VCaP (cell line): ENCODE data around the gene HOXB13.

Experiments used
- H3K27ac ChIP-seq: fragments of 450-650 bp; 2 replicates; pipeline ENCODE4 v1.5.1; 2017
- CTCF ChIP-seq: fragments of 450-650 bp; conservative IDR thresholded peaks from 2 replicates; pipeline ENCODE4 v1.5.1; 2017; ENCODE audit warnings: mild to moderate bottlenecking, moderate library complexity

HOXB13 gene

DNA sequence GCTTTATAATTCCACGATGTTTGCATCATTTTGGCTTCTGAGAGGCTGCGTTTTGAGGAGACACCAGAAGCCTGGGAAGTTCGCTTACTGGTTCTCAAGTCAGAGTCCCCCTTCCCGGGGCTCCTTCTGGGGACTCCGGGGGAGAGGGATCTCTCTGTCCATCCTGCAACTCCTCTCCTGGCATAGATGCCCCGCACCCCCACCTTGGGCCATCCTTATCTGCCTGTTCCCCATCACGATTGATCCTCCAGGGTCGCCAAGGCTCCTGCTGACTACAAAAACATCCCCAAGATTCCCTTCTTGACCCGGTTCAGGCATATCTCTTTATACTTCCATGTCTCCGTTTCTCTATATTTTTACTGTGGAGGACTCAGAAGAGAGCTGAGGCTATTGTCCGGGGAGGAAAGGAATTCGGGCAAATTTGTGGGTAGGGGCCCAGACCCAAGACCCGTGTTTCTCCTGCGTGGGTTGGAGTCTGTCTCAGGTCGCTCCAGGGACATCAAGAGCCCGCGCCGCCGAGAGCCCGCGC lies 18.4 kb upstream of the HOXB13 start:
- peak overlapping the region; percentile 100 for H3K27ac ChIP-seq

DNA sequence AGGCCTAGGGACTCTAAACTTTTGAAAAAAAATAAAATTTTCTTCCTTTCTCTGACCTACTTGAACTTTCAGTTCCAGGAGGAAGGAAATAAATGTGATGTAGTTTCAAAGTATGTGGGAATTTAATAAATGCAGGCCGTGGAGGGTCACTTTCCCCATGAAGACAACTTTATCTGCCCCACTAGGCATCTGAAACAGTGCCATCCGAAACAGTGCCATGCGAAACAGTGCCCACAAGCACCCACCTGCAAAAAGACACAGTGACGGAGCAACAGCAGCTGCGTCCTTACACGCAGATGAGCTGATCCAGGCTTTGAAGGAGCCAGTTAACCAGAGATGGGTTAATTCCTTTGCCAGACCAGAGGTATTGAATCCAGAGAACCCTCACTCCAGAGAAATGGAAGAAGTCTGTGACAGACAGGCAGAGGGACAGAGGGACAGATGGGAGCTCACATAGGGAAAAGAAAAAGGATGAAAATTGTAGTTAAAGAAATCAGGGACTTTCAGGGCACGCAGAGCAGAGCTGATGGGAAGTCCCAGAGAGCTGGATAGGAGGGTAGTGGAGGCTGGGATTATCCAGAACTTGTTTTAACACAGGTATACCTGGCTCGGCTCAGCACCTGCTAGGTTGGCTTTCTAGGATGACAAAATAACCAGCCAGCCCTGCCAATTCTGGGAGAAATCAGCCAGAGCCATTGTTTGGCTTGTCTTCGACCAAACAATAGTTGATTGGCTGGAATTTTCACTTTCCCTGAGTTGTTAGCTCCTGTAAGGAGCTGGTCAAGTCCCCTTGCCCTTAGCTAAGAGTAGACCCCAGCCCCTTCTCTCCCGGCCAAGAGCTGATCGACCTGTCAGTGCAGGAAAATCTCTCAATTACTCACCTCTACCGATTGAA lies 17.1 kb upstream of the HOXB13 start:
- TF ChIP-seq CTCF = no peak
- peak overlapping the region; percentile 100 for H3K27ac ChIP-seq

More for the DNA sequence above, 18.4 kb upstream of the HOXB13 start:
- no peak for TF ChIP-seq CTCF

DNA sequence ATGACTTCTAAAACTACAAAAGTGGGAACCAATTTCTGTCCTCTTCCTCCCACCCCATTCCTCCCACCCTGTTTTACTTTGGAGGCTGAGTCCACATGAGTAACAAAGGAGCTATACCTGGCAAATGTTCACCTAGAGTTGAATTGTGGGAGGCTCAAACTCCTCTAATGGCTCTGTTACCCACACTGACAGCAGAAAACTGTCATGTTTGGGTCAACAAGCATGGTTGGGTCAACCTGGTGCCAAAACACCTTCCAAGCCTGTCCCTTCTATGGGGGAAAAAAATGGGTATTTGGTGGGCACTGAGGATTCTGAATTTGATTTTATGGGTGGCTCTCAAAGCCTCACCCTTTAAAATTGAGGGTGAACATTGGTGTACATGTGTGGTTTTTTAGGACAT lies 12.0 kb upstream of the HOXB13 start:
- H3K27ac ChIP-seq = no peak overlapping the region
- TF ChIP-seq CTCF = no peak

GRCh38 chr17:48738803-48739526 lies 10.4 kb upstream of the HOXB13 start:
- no peak for TF ChIP-seq CTCF
- H3K27ac ChIP-seq = no peak overlapping the region

GRCh38 chr17:48738424-48738802 lies 9.9 kb upstream of the HOXB13 start:
- TF ChIP-seq CTCF = no peak
- no peak overlapping the region for H3K27ac ChIP-seq

DNA sequence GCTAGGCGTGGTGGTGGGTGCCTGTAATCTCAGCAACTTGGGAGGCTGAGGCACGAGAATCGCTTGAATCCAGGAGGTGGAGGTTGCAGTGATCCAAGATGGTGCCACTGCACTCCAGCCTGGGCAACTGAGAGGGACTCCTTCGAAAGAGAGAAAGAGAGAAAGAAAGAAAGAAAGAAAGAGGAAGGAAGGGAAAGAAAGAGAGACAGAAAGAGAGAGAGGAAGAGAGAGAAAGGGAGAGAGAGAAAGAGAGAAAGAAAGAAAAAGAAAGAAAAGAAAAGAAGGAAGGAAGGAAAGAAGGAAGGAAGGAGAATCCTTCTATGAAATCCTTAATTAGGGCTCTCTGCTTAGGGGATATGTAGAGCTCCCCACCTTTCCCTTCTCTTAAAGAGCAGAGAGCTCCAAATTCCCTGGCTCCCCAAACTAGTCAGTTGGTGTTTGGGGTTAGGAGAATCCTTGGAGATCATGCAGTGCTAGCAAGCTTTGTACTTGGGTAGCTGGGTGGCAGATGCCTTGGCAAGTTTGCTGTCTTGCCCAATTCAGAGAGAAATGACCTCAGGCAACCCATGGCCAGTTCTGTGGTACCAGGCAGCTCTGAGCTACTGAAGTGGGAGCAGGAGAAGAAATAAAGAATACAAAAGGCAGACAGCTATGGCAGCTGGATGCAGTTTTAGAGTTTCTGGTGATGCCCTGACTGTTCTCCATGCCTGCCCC lies 8.9 kb upstream of the HOXB13 start:
- no peak overlapping the region for H3K27ac ChIP-seq
- TF ChIP-seq CTCF = no peak

- peak overlapping the region; percentile 100 for H3K27ac ChIP-seq
- no peak for TF ChIP-seq CTCF
These were observed 6.5 kb upstream of the HOXB13 start for GRCh38 chr17:48735062-48735351.
